HepG2 (cell line): ENCODE measurements around the gene TRIM59. TPM values are rescaled to one million over a fixed set of nuclear protein-coding genes. Genes with fewer than 3 reads are reported as not detected.

Experiments
- ATAC-seq: fragments of 200-7000 bp; cut with Tn5 transposase; 3 replicates; pipeline ENCODE4 v1.9.1; 2020; ENCODE audit warnings: mild to moderate bottlenecking, moderate library complexity
- BruUV-seq: library from RNA; stranded (reverse); fragments of 400-500 nt; replicated peaks from 2 replicates; lab custom pipeline; 2021; lab: Mats Ljungman, UMichigan
- CTCF ChIA-PET: fragments of 300-600 bp; formaldehyde crosslinking; extraction: SDS; loops from one replicate; lab custom pipeline; 2021; ENCODE audit warnings: low total read pairs, inconsistent platforms, low intra/inter-chr PET ratio; lab: Yijun Ruan, JAX
- POLR2A ChIA-PET: fragments of 350-600 bp; sonication (Branson Sonifier 250); formaldehyde crosslinking; loops from one replicate; lab custom pipeline; 2020; ENCODE audit warnings: antibody characterized with exemption, inconsistent platforms; lab: Yijun Ruan, JAX
- DNase-seq: peaks from one replicate; pipeline ENCODE4 v3.0.0-alpha.2; 2015; ENCODE audit warnings: low spot score
- FAIRE-seq: peaks from 3 replicates; lab custom pipeline; 2011; peaks lifted over from hg19 to GRCh38; lab: Jason Lieb, UNC
- H2AFZ ChIP-seq: one replicate; pipeline ENCODE4 v1.6.1; 2011; ENCODE audit warnings: low read length, inconsistent platforms
- H3K27ac ChIP-seq: fragments of 300-600 bp; 3 replicates; pipeline ENCODE4 v1.8.0; 2011; ENCODE audit warnings: mixed run types, mild to moderate bottlenecking, mixed read lengths, low read length, inconsistent platforms; ENCODE audit not compliant: insufficient read depth; ENCODE audit errors: extremely low read length
- H3K27me3 ChIP-seq, 2 experiments: fragments of 200-600 bp in 1 of 2; 2 replicates in 1 of 2; 3 replicates in 1 of 2; pipeline versions ENCODE4 v1.6.0 to v1.8.0; 2011; ENCODE audit warnings: low read length in 2 of 2, mild to moderate bottlenecking in 2 of 2, moderate library complexity in 2 of 2, inconsistent platforms in 1 of 2; ENCODE audit not compliant: insufficient read depth in 2 of 2, control insufficient read depth in 1 of 2
- H3K36me3 ChIP-seq, 2 experiments: fragments of 200-600 bp in 1 of 2; replicated peaks in 1 of 2; 2 replicates in 1 of 2; 3 replicates in 1 of 2; pipeline versions ENCODE4 v1.5.1 to v1.8.0; 2011; ENCODE audit warnings: low read length in 2 of 2, inconsistent platforms in 1 of 2; ENCODE audit not compliant: insufficient read depth in 2 of 2, control insufficient read depth in 1 of 2
- H3K4me1 ChIP-seq: 2 replicates; pipeline ENCODE4 v1.5.1; 2012; ENCODE audit warnings: low read length, inconsistent platforms; ENCODE audit not compliant: insufficient read depth
- H3K4me2 ChIP-seq: 2 replicates; pipeline ENCODE4 v1.6.0; 2011; ENCODE audit warnings: low read depth, low read length, inconsistent platforms
- H3K4me3 ChIP-seq, 3 experiments: fragments of 200-600 bp in 1 of 3; sonication (generic), shearing (Covaris generic) in 1 of 3; replicated peaks in 1 of 3; 2 replicates each; pipeline ENCODE4 v1.5.1; 2011 to 2016; ENCODE audit warnings: low read length in 3 of 3, inconsistent platforms in 2 of 3, low read depth in 2 of 3, mild to moderate bottlenecking in 2 of 3, control low read depth in 1 of 3, mixed read lengths in 1 of 3; ENCODE audit not compliant: insufficient read depth in 1 of 3
- H3K79me2 ChIP-seq: one replicate; pipeline ENCODE4 v1.6.1; 2011; ENCODE audit warnings: low read length, inconsistent platforms; ENCODE audit not compliant: insufficient read depth
- H3K9ac ChIP-seq: 2 replicates; pipeline ENCODE4 v1.6.0; 2011; ENCODE audit warnings: mild to moderate bottlenecking, low read depth, low read length, inconsistent platforms; ENCODE audit not compliant: insufficient read depth
- H3K9me3 ChIP-seq: 2 replicates; pipeline ENCODE4 v1.5.1; 2012; ENCODE audit warnings: mild to moderate bottlenecking, low read length
- H4K20me1 ChIP-seq: 2 replicates; pipeline ENCODE4 v1.6.0; 2011; ENCODE audit warnings: inconsistent platforms, mild to moderate bottlenecking, low read length, moderate library complexity; ENCODE audit not compliant: insufficient read depth
- DMAP1 ChIP-seq: IDR thresholded peaks from 2 replicates; pipeline ENCODE4 v1.6.1; 2016
- DZIP1 ChIP-seq: sonication (generic); formaldehyde crosslinking; IDR thresholded peaks from 2 replicates; pipeline ENCODE4 v1.5.0; 2020; ENCODE audit warnings: mild to moderate bottlenecking, missing genetic modification reagents
- HNF1A ChIP-seq, 2 experiments: sonication (generic) in 1 of 2; formaldehyde crosslinking in 1 of 2; IDR thresholded peaks; 2 replicates each; pipeline versions ENCODE4 v1.4.0 to v1.6.1; 2016 to 2020; ENCODE audit warnings: borderline replicate concordance in 1 of 2, low read depth in 1 of 2, mild to moderate bottlenecking in 1 of 2, missing genetic modification reagents in 1 of 2
- JUNB ChIP-seq: sonication (generic); formaldehyde crosslinking; IDR thresholded peaks from 2 replicates; pipeline ENCODE4 v1.8.0; 2022; ENCODE audit warnings: missing genetic modification reagents, mild to moderate bottlenecking, borderline replicate concordance
- MTF2 ChIP-seq: sonication (generic); formaldehyde crosslinking; IDR thresholded peaks from 2 replicates; pipeline ENCODE4 v1.5.0; 2020; ENCODE audit warnings: missing genetic modification reagents, borderline replicate concordance
- ONECUT2 ChIP-seq: sonication (generic); formaldehyde crosslinking; IDR thresholded peaks from 2 replicates; pipeline ENCODE4 v1.4.0; 2020; ENCODE audit warnings: missing genetic modification reagents
- WIZ ChIP-seq: sonication (generic); formaldehyde crosslinking; IDR thresholded peaks from 2 replicates; pipeline ENCODE4 v1.5.1; 2020; ENCODE audit warnings: mild to moderate bottlenecking, missing genetic modification reagents
- ZBTB20 ChIP-seq: sonication (generic); formaldehyde crosslinking; IDR thresholded peaks from 2 replicates; pipeline ENCODE4 v1.8.1; 2023; ENCODE audit warnings: missing genetic modification reagents, low read depth, mild to moderate bottlenecking, borderline replicate concordance
- ZNF225 ChIP-seq: sonication (generic); formaldehyde crosslinking; IDR thresholded peaks from 2 replicates; pipeline ENCODE4 v1.4.0; 2020; ENCODE audit warnings: mild to moderate bottlenecking, missing genetic modification reagents
- ZNF441 ChIP-seq: sonication (generic); formaldehyde crosslinking; IDR thresholded peaks from 2 replicates; pipeline ENCODE4 v1.7.0; 2021; ENCODE audit warnings: missing genetic modification reagents, borderline replicate concordance
- ZNF597 ChIP-seq: sonication (generic); formaldehyde crosslinking; IDR thresholded peaks from 2 replicates; pipeline ENCODE4 v1.5.0; 2020; ENCODE audit warnings: missing genetic modification reagents
- ZNF792 ChIP-seq: IDR thresholded peaks from 2 replicates; pipeline ENCODE4 v1.6.1; 2016
- WGBS: methylation state at CpG from one replicate; pipeline ENCODE4 v1.1.6; 2017; ENCODE audit warnings: low lambda C conversion rate; 5-methylcytosine and 5-hydroxymethylcytosine counted together
- in situ Hi-C: cut with HindIII; loops from 2 replicates; pipeline ENCODE4 v1.10.0; 2017; ENCODE audit warnings: low pct_unique_long_range_greater_than_20kb; ENCODE audit not compliant: extremely low pct_ligation_motif_present
- intact Hi-C: fragments of 100-400 bp; cut with micrococcal nuclease; formaldehyde crosslinking; loops from one replicate; pipeline ENCODE4 v1.10.0; 2022; ENCODE audit not compliant: unreplicated experiment
- polyA plus RNA-seq, 8 experiments: library from polyadenylated mRNA; depleted of rRNA in 3 of 8; stranded (reverse) in 7 of 8; unstranded in 1 of 8; fragments of >200 nt; fragmentation: Illumina TruSeq in 4 of 8; extraction: Trizol in 4 of 8; gene quantifications; 2 replicates each; pipeline versions ENCODE4 v1.2.1 to v1.2.3, GENCODE V29; 2011 to 2016; ENCODE audit warnings: low read depth in 4 of 8, missing spikeins in 1 of 8, mixed read lengths in 1 of 8; ENCODE audit not compliant: insufficient read depth in 1 of 8
- total RNA-seq, 5 experiments: library from RNA; depleted of rRNA; stranded (reverse); fragments of >200 nt; fragmentation: Illumina TruSeq; extraction: Trizol; gene quantifications; 2 replicates each; pipeline ENCODE4 v1.2.3, GENCODE V29; 2016; ENCODE audit warnings: low read depth in 1 of 5
- TF ChIP-seq, protein P1 (sequence below): sonication (generic); formaldehyde crosslinking; IDR thresholded peaks from 2 replicates; pipeline ENCODE4 v1.8.0; 2022; ENCODE audit warnings: mild to moderate bottlenecking, missing genetic modification reagents, moderate library complexity

Gene TRIM59
- total and polyA plus RNA-seq, 2 of the 13 experiments (the other 11 are each of a cell fraction or from before 2014, with no cell fraction given) = 1.3 to 3.2 TPM

DNA sequence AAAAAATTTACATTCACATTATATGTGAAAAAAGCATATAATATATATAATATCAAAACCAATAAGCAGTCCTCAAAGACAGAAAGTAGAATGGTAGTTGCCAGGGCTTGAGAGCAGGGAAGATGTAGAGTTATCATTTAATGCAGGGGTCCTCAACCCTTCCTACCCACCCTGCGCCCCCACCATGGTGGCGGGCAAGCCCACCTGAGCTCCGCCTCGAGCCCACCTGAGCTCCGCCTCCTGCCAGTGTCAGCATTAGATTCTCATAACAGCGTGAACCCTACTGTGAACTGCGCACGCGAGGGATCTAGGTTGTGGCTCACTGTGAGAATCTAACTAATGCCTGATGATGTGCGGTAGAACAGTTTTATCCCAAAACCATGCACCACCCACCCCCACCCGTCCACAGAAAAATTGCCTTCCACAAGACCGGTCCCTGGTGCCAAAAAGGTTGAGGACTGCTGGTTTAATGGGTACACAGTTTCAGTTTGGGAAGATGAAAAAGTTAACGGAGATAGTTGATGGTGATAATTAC, 3.0 kb downstream of the TRIM59 start:
- Histone ChIP-seq H3K4me3 (no peak overlapping the region), H3K79me2 (no peaks in the 10 kb centered on the region), H2AFZ (no peak overlapping the region), H3K9ac (no peak overlapping the region), H3K4me2 (no peak overlapping the region), H3K27me3 (no peaks in the 10 kb centered on the region; a peak in 2 of 5 replicates), H4K20me1 (no peaks in the 10 kb centered on the region), H3K36me3 (no peaks in the 10 kb centered on the region), H3K4me1 (0 out of 2 replicates have a peak, but pooled peaks cover 11% of the 10 kb centered on the region), H3K9me3 (no peaks in the 10 kb centered on the region), H3K27ac (no peak overlapping the region)
- BruUV-seq = no TSS peak
- in situ Hi-C loops (no loop called here), intact Hi-C loops (no loop called here)
- no peak for ATAC-seq
- POLR2A ChIA-PET = no interaction called here
- TF ChIP-seq ZNF225 (CRISPR knock-in tag) (no peak), JUNB (no peak), ZNF441 (no peak), MTF2 (CRISPR knock-in tag) (no peak), WIZ (CRISPR knock-in tag) (no peak), ONECUT2 (CRISPR knock-in tag) (no peak), DZIP1 (CRISPR knock-in tag) (no peak), HNF1A (IDR thresholded peaks at IDR 0.05; ENCODE audit: low read depth) (no peak), HNF1A (CRISPR knock-in tag; IDR thresholded peaks at IDR 0.05; ENCODE audit: borderline replicate concordance) (no peak), ZBTB20 (CRISPR knock-in tag) (no peak), ZNF792 (CRISPR knock-in tag) (no peak), ZNF597 (CRISPR knock-in tag) (no peak), DMAP1 (CRISPR knock-in tag) (no peak)
- TF ChIP-seq, protein P1, sequence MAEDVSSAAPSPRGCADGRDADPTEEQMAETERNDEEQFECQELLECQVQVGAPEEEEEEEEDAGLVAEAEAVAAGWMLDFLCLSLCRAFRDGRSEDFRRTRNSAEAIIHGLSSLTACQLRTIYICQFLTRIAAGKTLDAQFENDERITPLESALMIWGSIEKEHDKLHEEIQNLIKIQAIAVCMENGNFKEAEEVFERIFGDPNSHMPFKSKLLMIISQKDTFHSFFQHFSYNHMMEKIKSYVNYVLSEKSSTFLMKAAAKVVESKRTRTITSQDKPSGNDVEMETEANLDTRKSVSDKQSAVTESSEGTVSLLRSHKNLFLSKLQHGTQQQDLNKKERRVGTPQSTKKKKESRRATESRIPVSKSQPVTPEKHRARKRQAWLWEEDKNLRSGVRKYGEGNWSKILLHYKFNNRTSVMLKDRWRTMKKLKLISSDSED (CRISPR knock-in tag) = no peak
- no peak for DNase-seq
- CTCF ChIA-PET = no interaction called here
- 60% methylated on average over 13 of the region's 13 CpGs for WGBS
- FAIRE-seq = no peak
